Lower leg skin (tissue), 4 donors: ENCODE data around the gene GOLIM4. TPM values are rescaled to one million over a fixed set of nuclear protein-coding genes. Genes with fewer than 3 reads are reported as not detected.

Experiments used
- DNase-seq, 2 donors: peaks; one replicate each; pipeline ENCODE4 v3.0.0-alpha.2; 2019; ENCODE audit warnings: low spot score in 2 of 2
- H3K4me3 ChIP-seq: fragments of 200-600 bp; sonication (generic); 2 replicates; pipeline ENCODE4 v1.5.1; 2017; ENCODE audit warnings: mild to moderate bottlenecking, low read depth; ENCODE audit not compliant: poor library complexity, severe bottlenecking
- CTCF ChIP-seq, 3 donors: fragments of 450-650 bp; IDR thresholded peaks; one replicate each; pipeline ENCODE4 v1.5.1; 2016; ENCODE audit warnings: antibody characterized with exemption in 3 of 3, mild to moderate bottlenecking in 3 of 3, moderate library complexity in 2 of 3
- POLR2A ChIP-seq, 2 donors: fragments of 450-650 bp; IDR thresholded peaks; one replicate each; pipeline ENCODE4 v1.6.1; 2016 to 2017; ENCODE audit warnings: antibody characterized with exemption in 2 of 2, mild to moderate bottlenecking in 1 of 2, moderate library complexity in 1 of 2
- WGBS, 2 donors: methylation state at CpG; one replicate each; pipeline ENCODE4 v1.1.5; 2018; 5-methylcytosine and 5-hydroxymethylcytosine counted together
- intact Hi-C: fragments of 100-400 bp; cut with DNase I; formaldehyde crosslinking; loops from one replicate; pipeline ENCODE4 v1.15.0; 2023; ENCODE audit warnings: low total_unique reads
- total RNA-seq, 4 donors: library from RNA; depleted of rRNA; stranded (reverse); fragments of >200 nt; gene quantifications; one replicate each; pipeline ENCODE4 v1.1.0, GENCODE V29; 2016

The GOLIM4 gene
- total RNA-seq, 4 donors from 2014 or later: 7.6 to 25.5 (median 14.5) TPM

DNA sequence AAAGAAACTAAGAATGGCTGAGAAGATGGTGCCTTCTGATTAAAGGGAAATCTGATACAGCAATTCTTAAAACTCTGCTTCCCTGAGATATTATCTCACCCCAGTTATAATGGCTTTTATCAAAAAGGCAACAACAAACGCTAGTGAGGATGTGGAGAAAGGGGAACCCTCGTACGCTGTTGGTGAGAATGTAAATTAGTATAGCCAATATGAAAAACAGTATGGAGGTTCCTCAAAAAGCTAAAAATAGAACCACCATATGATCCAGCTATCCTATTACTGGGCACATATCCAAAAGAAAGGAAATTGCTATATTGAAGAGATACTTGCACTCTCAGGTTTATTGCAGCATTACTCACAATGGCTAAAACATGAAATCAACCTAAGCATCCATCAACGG is 65.1 kb downstream of the GOLIM4 start:
- intact Hi-C loops: loop anchor here (5.0 kb wide), 1 partner anchor 1462 kb away; no protein-coding TSS in a partner anchor
- WGBS, 2 donors: 79 to 86% methylated on average over 4 of the region's 4 CpGs
- TF ChIP-seq POLR2A (IDR thresholded peaks at IDR 0.05): no peak
- no peak for TF ChIP-seq CTCF (IDR thresholded peaks at IDR 0.05)
- H3K4me3 ChIP-seq: no peak overlapping the region
- no peak for DNase-seq

DNA sequence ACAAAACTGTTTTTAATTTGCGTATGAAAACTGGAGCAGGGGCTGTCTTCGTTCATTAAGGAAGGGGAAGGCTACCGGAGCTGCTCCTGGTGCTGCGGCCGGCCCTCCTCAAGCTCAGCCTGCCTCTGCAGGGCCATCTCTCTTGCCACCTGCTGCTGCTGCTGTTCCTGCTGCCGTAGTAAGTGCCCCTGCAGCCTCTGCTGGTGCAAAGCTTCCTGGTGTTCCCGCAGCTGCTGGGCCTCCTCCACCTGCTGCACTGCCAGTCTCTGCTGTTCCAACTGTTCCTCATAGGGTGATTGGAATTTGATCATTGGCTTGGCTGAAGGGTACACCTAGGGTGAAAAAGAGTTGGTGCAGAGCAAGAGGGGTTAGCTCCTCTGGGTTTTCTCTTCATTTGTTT is 66.0 kb downstream of the GOLIM4 start:
- intact Hi-C loops: loop anchor here (5.0 kb wide), 1 partner anchor 1463 kb away; no protein-coding TSS in a partner anchor
- TF ChIP-seq POLR2A (IDR thresholded peaks at IDR 0.05) (no peak), CTCF (IDR thresholded peaks at IDR 0.05) (no peak)
- DNase-seq: no peak
- WGBS, 2 donors: 95% methylated on average over 7 of the region's 7 CpGs
- H3K4me3 ChIP-seq: no peak overlapping the region

- intact Hi-C loops: no loop called here
- WGBS, 2 donors: 92 to 93% methylated on average over 1 of the region's 1 CpG
- TF ChIP-seq POLR2A (IDR thresholded peaks at IDR 0.05) (no peak), CTCF (IDR thresholded peaks at IDR 0.05) (no peak)
- DNase-seq: no peak
- H3K4me3 ChIP-seq: no peak overlapping the region
Observed at GRCh38 chr3:168028086-168028485, 67.6 kb downstream of the GOLIM4 start.

DNA sequence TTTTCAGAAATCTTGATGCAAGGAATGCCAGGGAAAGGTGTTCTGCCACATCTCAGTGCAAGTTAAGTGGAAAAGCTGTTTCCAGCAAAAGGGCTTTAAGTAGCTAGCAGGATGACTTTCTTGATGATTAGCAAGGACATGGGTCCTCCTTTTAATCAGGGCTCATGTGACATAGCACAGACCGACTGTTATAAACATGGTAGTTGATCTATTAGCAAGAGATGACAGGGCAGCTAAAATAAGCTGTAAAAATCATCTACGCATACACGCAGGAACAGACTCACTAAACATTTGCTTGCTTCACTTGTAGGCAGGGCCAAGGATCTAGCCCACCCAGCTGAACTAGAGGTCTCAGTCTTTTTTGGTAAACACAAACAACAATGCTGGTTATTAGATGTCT is 69.0 kb downstream of the GOLIM4 start:
- no peak for DNase-seq
- WGBS, 2 donors: 93 to 97% methylated on average over 3 of the region's 3 CpGs
- intact Hi-C loops: no loop called here
- TF ChIP-seq POLR2A (IDR thresholded peaks at IDR 0.05) (no peak), CTCF (IDR thresholded peaks at IDR 0.05) (no peak)
- H3K4me3 ChIP-seq: no peak overlapping the region

GRCh38 chr3:168025076-168025475 is 70.6 kb downstream of the GOLIM4 start:
- intact Hi-C loops: no loop called here
- H3K4me3 ChIP-seq: no peak overlapping the region
- no peak for DNase-seq
- no peak for TF ChIP-seq POLR2A (IDR thresholded peaks at IDR 0.05)
- no peak for TF ChIP-seq CTCF (IDR thresholded peaks at IDR 0.05)

- no peak overlapping the region for H3K4me3 ChIP-seq
- DNase-seq: no peak
- no peak for TF ChIP-seq CTCF (IDR thresholded peaks at IDR 0.05)
- TF ChIP-seq POLR2A (IDR thresholded peaks at IDR 0.05): no peak
- intact Hi-C loops: no loop called here
- 22 to 50% methylated on average over 5 of the region's 5 CpGs for WGBS, 2 donors
Observed at GRCh38 chr3:168024537-168024941, 71.2 kb downstream of the GOLIM4 start.
